Measurements from ENCODE around the gene NF2.
"Not testable (repeated sequence)": the region's sequence is repeated elsewhere in the genome, so short reads cannot be mapped to it uniquely, and the experiment has no call there.

NF2 gene

GRCh38 chr22:29593923-29594322 is 9.5 kb upstream of the NF2 start:
- ATAC-seq = no peak
- TF ChIP-seq TCF4 (CRISPR knock-in tag; IDR thresholded peaks at IDR 0.05; ENCODE audit: borderline replicate concordance) (no peak), CREB5 (CRISPR knock-in tag; IDR thresholded peaks at IDR 0.05; ENCODE audit: low read depth) (no peak), SNAI2 (CRISPR knock-in tag; IDR thresholded peaks at IDR 0.05) (no peak), RARB (CRISPR knock-in tag; IDR thresholded peaks at IDR 0.05) (no peak), BACH2 (CRISPR knock-in tag; IDR thresholded peaks at IDR 0.05; ENCODE audit: borderline replicate concordance) (no peak), TOX (CRISPR knock-in tag; IDR thresholded peaks at IDR 0.05; ENCODE audit: borderline replicate concordance) (no peak)
- TF ChIP-seq, protein P1, sequence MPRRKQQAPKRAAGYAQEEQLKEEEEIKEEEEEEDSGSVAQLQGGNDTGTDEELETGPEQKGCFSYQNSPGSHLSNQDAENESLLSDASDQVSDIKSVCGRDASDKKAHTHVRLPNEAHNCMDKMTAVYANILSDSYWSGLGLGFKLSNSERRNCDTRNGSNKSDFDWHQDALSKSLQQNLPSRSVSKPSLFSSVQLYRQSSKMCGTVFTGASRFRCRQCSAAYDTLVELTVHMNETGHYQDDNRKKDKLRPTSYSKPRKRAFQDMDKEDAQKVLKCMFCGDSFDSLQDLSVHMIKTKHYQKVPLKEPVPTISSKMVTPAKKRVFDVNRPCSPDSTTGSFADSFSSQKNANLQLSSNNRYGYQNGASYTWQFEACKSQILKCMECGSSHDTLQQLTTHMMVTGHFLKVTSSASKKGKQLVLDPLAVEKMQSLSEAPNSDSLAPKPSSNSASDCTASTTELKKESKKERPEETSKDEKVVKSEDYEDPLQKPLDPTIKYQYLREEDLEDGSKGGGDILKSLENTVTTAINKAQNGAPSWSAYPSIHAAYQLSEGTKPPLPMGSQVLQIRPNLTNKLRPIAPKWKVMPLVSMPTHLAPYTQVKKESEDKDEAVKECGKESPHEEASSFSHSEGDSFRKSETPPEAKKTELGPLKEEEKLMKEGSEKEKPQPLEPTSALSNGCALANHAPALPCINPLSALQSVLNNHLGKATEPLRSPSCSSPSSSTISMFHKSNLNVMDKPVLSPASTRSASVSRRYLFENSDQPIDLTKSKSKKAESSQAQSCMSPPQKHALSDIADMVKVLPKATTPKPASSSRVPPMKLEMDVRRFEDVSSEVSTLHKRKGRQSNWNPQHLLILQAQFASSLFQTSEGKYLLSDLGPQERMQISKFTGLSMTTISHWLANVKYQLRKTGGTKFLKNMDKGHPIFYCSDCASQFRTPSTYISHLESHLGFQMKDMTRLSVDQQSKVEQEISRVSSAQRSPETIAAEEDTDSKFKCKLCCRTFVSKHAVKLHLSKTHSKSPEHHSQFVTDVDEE (CRISPR knock-in tag; IDR thresholded peaks at IDR 0.05) = no peak

- ATAC-seq = not testable (repeated sequence)
Observed at GRCh38 chr22:29594447-29594846, 9.0 kb upstream of the NF2 start.

- TF ChIP-seq ARNTL (CRISPR knock-in tag; IDR thresholded peaks at IDR 0.05; ENCODE audit: borderline replicate concordance, low read depth) (no peak), ESRRG (CRISPR knock-in tag; IDR thresholded peaks at IDR 0.05) (no peak), TCF4 (CRISPR knock-in tag; IDR thresholded peaks at IDR 0.05; ENCODE audit: borderline replicate concordance) (no peak), ZC3H10 (CRISPR knock-in tag; IDR thresholded peaks at IDR 0.05) (no peak), ZNF70 (CRISPR knock-in tag; IDR thresholded peaks at IDR 0.05) (no peak), ZNF565 (CRISPR knock-in tag; conservative IDR thresholded peaks at IDR 0.05; ENCODE audit: low read depth) (no peak), CREB5 (CRISPR knock-in tag; IDR thresholded peaks at IDR 0.05; ENCODE audit: low read depth) (no peak), GLIS3 (CRISPR knock-in tag; IDR thresholded peaks at IDR 0.05) (no peak), CSDC2 (CRISPR knock-in tag; IDR thresholded peaks at IDR 0.05) (no peak), PPARA (CRISPR knock-in tag; IDR thresholded peaks at IDR 0.05; ENCODE audit: borderline replicate concordance) (no peak), ZNF8 (CRISPR knock-in tag; IDR thresholded peaks at IDR 0.05) (no peak), TOX (CRISPR knock-in tag; IDR thresholded peaks at IDR 0.05; ENCODE audit: borderline replicate concordance) (no peak), RARB (CRISPR knock-in tag; IDR thresholded peaks at IDR 0.05) (no peak), BACH2 (CRISPR knock-in tag; IDR thresholded peaks at IDR 0.05; ENCODE audit: borderline replicate concordance) (no peak), OSR1 (CRISPR knock-in tag; IDR thresholded peaks at IDR 0.05) (no peak)
- TF ChIP-seq, protein P2, sequence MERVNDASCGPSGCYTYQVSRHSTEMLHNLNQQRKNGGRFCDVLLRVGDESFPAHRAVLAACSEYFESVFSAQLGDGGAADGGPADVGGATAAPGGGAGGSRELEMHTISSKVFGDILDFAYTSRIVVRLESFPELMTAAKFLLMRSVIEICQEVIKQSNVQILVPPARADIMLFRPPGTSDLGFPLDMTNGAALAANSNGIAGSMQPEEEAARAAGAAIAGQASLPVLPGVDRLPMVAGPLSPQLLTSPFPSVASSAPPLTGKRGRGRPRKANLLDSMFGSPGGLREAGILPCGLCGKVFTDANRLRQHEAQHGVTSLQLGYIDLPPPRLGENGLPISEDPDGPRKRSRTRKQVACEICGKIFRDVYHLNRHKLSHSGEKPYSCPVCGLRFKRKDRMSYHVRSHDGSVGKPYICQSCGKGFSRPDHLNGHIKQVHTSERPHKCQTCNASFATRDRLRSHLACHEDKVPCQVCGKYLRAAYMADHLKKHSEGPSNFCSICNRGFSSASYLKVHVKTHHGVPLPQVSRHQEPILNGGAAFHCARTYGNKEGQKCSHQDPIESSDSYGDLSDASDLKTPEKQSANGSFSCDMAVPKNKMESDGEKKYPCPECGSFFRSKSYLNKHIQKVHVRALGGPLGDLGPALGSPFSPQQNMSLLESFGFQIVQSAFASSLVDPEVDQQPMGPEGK (CRISPR knock-in tag; IDR thresholded peaks at IDR 0.05; ENCODE audit: borderline replicate concordance) = no peak
- ATAC-seq = no peak
Observed at GRCh38 chr22:29596408-29596807, 7.0 kb upstream of the NF2 start.

DNA sequence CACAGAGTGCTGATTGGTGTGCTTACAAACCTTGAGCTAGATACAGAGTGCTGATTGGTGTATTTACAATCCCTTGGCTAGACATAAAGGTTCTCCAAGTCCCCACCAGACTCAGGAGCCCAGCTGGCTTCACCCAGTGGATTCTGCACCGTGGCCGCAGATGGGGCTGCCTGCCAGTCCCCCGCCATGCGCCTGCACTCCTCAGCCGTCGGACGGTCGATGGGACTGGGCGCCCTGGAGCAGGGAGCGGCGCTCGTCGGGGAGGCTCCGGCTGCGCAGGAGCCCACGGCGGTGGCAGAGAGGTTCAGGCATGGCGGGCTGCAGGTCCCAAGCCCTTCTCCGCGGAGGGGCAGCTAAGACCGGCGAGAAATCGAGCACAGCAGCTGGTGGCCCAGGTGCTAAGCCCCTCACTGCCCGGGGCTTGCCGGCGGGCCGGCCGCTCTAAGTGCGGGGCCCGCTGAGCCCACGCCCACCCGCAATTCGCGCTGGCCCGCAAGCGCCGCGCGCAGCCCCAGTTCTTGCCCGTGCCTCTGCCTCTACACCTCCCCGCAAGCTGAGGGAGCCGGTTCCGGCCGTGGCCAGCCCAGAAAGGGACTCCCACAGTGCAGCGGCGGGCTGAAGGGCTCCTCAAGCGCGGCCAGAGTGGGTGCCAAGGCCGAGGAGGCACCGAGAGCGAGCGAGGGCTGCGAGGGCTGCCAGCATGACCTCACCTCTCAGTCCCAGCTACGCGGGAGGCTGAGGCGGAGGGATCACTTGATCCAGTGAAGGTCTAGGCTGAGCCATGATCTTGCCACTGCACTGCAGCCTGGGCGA is 5.4 kb upstream of the NF2 start:
- not testable (repeated sequence) for ATAC-seq

DNA sequence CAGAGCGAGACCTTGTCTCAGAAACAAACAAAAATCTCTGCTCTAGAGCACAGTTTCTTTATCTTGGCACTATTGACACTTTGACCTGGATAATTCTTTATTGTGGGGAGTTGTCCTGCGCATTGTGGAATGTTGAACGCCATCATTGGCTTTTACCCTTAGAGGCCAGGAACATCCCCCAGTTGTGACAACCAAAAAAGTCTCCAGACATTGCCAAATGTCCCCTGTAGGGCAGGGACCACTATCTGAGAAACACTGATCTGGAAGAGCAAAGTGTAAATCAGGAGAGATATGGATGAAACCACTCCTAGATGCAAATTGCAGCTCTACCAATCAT is 4.8 kb upstream of the NF2 start:
- ATAC-seq = no peak
- TF ChIP-seq CREB5 (CRISPR knock-in tag; IDR thresholded peaks at IDR 0.05; ENCODE audit: low read depth) (no peak), SNAI2 (CRISPR knock-in tag; IDR thresholded peaks at IDR 0.05) (no peak), ZFP30 (CRISPR knock-in tag; IDR thresholded peaks at IDR 0.05) (no peak), TOX (CRISPR knock-in tag; IDR thresholded peaks at IDR 0.05; ENCODE audit: borderline replicate concordance) (no peak), ZFP3 (CRISPR knock-in tag; IDR thresholded peaks at IDR 0.05) (no peak), CSDC2 (CRISPR knock-in tag; IDR thresholded peaks at IDR 0.05) (no peak), ZNF565 (CRISPR knock-in tag; conservative IDR thresholded peaks at IDR 0.05; ENCODE audit: low read depth) (no peak), ZNF8 (CRISPR knock-in tag; IDR thresholded peaks at IDR 0.05) (no peak), BACH2 (CRISPR knock-in tag; IDR thresholded peaks at IDR 0.05; ENCODE audit: borderline replicate concordance) (no peak), RARB (CRISPR knock-in tag; IDR thresholded peaks at IDR 0.05) (no peak), ESRRG (CRISPR knock-in tag; IDR thresholded peaks at IDR 0.05) (no peak)
- TF ChIP-seq, protein P2 (CRISPR knock-in tag; IDR thresholded peaks at IDR 0.05; ENCODE audit: borderline replicate concordance) = no peak

All from SK-N-SH treated with all-trans-retinoic acid at 6 μM for 48 hours (cell line).